HepG2 (cell line): ENCODE data around the gene SMIM41. TPM values are rescaled to one million over a fixed set of nuclear protein-coding genes. Genes with fewer than 3 reads are reported as not detected.
A peak's percentile ranks its signal among the peaks of the same experiment; 100 is the strongest.

Source experiments
- ATF2 ChIP-seq: sonication (generic); formaldehyde crosslinking; IDR thresholded peaks from 2 replicates; pipeline ENCODE4 v1.4.0; 2020; ENCODE audit warnings: missing genetic modification reagents
- CBFB ChIP-seq: sonication (generic); formaldehyde crosslinking; IDR thresholded peaks from 2 replicates; pipeline ENCODE4 v1.4.0; 2020; ENCODE audit warnings: missing genetic modification reagents
- CCDC6 ChIP-seq: sonication (generic); formaldehyde crosslinking; IDR thresholded peaks from 2 replicates; pipeline ENCODE4 v1.8.1; 2022; ENCODE audit warnings: mild to moderate bottlenecking, missing genetic modification reagents, moderate library complexity
- CEBPB ChIP-seq: IDR thresholded peaks from 2 replicates; pipeline ENCODE4 v1.6.1; 2011; ENCODE audit warnings: low read depth, low read length, improper control_type of control experiment, borderline replicate concordance
- ETV6 ChIP-seq: sonication (generic); formaldehyde crosslinking; conservative IDR thresholded peaks from 2 replicates; pipeline ENCODE4 v1.4.0; 2020; ENCODE audit warnings: missing genetic modification reagents
- HDAC1 ChIP-seq: sonication (generic); formaldehyde crosslinking; IDR thresholded peaks from 2 replicates; pipeline ENCODE4 v1.5.1; 2020; ENCODE audit warnings: mild to moderate bottlenecking, missing genetic modification reagents
- HIVEP1 ChIP-seq: sonication (generic); formaldehyde crosslinking; IDR thresholded peaks from 2 replicates; pipeline ENCODE4 v1.4.0; 2020; ENCODE audit warnings: mild to moderate bottlenecking, missing genetic modification reagents
- JUND ChIP-seq: sonication (generic); formaldehyde crosslinking; IDR thresholded peaks from 2 replicates; pipeline ENCODE4 v1.8.0; 2022; ENCODE audit warnings: mild to moderate bottlenecking, missing genetic modification reagents
- MXI1 ChIP-seq: IDR thresholded peaks from 3 replicates; pipeline ENCODE4 v1.6.1; 2012; ENCODE audit warnings: low read depth, low read length, inconsistent platforms, borderline replicate concordance
- NCOR1 ChIP-seq: fragments of 200-600 bp; sonication (generic); IDR thresholded peaks from 2 replicates; pipeline ENCODE4 v1.7.0; 2017; ENCODE audit warnings: antibody characterized with exemption, low read length, borderline replicate concordance
- POGZ ChIP-seq: sonication (generic); formaldehyde crosslinking; IDR thresholded peaks from 2 replicates; pipeline ENCODE4 v1.4.0; 2020; ENCODE audit warnings: mild to moderate bottlenecking, missing genetic modification reagents
- POLR2G ChIP-seq: fragments of 200-400 bp; formaldehyde crosslinking; IDR thresholded peaks from 2 replicates; pipeline ENCODE4 v1.6.1; 2018; ENCODE audit warnings: mild to moderate bottlenecking, low read depth, low read length, moderate library complexity
- RFX3 ChIP-seq: IDR thresholded peaks from 2 replicates; pipeline ENCODE4 v1.6.1; 2016; ENCODE audit warnings: missing biosample characterization, missing genetic modification reagents
- ZBTB37 ChIP-seq: sonication (generic); formaldehyde crosslinking; IDR thresholded peaks from 2 replicates; pipeline ENCODE4 v1.4.0; 2020; ENCODE audit warnings: mild to moderate bottlenecking, missing genetic modification reagents
- ZBTB42 ChIP-seq: sonication (generic); formaldehyde crosslinking; IDR thresholded peaks from 2 replicates; pipeline ENCODE4 v1.5.0; 2020; ENCODE audit warnings: mild to moderate bottlenecking, missing genetic modification reagents
- ZEB1 ChIP-seq: IDR thresholded peaks from 2 replicates; pipeline ENCODE4 v1.6.1; 2012; ENCODE audit warnings: mild to moderate bottlenecking, low read depth, inconsistent platforms; ENCODE audit not compliant: insufficient replicate concordance
- ZKSCAN5 ChIP-seq: sonication (generic); formaldehyde crosslinking; IDR thresholded peaks from 2 replicates; pipeline ENCODE4 v1.5.1; 2020; ENCODE audit warnings: mild to moderate bottlenecking, missing genetic modification reagents
- ZNF282 ChIP-seq: fragments of 450-650 bp; IDR thresholded peaks from 2 replicates; pipeline ENCODE4 v1.6.1; 2018; ENCODE audit not compliant: partially characterized antibody
- ZNF362 ChIP-seq: sonication (generic); formaldehyde crosslinking; IDR thresholded peaks from 2 replicates; pipeline ENCODE4 v1.4.0; 2020; ENCODE audit warnings: missing genetic modification reagents, mild to moderate bottlenecking, borderline replicate concordance
- ZNF496 ChIP-seq: sonication (generic); formaldehyde crosslinking; IDR thresholded peaks from 2 replicates; pipeline ENCODE4 v1.8.1; 2023; ENCODE audit warnings: mild to moderate bottlenecking, moderate library complexity, missing genetic modification reagents; ENCODE audit not compliant: insufficient replicate concordance
- ZNF558 ChIP-seq: sonication (generic); formaldehyde crosslinking; IDR thresholded peaks from 2 replicates; pipeline ENCODE4 v1.9.0; 2022; ENCODE audit warnings: mild to moderate bottlenecking, missing genetic modification reagents, borderline replicate concordance
- ZNF674 ChIP-seq: sonication (generic); formaldehyde crosslinking; IDR thresholded peaks from 2 replicates; pipeline ENCODE4 v1.5.0; 2020; ENCODE audit warnings: low read depth, mild to moderate bottlenecking, missing genetic modification reagents
- ZXDC ChIP-seq: sonication (generic); formaldehyde crosslinking; IDR thresholded peaks from 2 replicates; pipeline ENCODE4 v1.5.0; 2020; ENCODE audit warnings: mild to moderate bottlenecking, missing genetic modification reagents
- polyA plus RNA-seq, 8 experiments: library from polyadenylated mRNA; depleted of rRNA in 3 of 8; stranded (reverse) in 7 of 8; unstranded in 1 of 8; fragments of >200 nt; fragmentation: Illumina TruSeq in 4 of 8; extraction: Trizol in 4 of 8; gene quantifications; 2 replicates each; pipeline versions ENCODE4 v1.2.1 to v1.2.3, GENCODE V29; 2011 to 2016; ENCODE audit warnings: low read depth in 4 of 8, missing spikeins in 1 of 8, mixed read lengths in 1 of 8; ENCODE audit not compliant: insufficient read depth in 1 of 8
- total RNA-seq, 5 experiments: library from RNA; depleted of rRNA; stranded (reverse); fragments of >200 nt; fragmentation: Illumina TruSeq; extraction: Trizol; gene quantifications; 2 replicates each; pipeline ENCODE4 v1.2.3, GENCODE V29; 2016; ENCODE audit warnings: low read depth in 1 of 5

The SMIM41 gene
- total and polyA plus RNA-seq, 2 of the 13 experiments (the other 11 are each of a cell fraction or from before 2014, with no cell fraction given) = not detected

- no peak for TF ChIP-seq JUND (CRISPR knock-in tag)
- TF ChIP-seq RFX3 (CRISPR knock-in tag) = no peak
- TF ChIP-seq ZNF674 (CRISPR knock-in tag) = no peak
- TF ChIP-seq POGZ (CRISPR knock-in tag) = no peak; the same call in 1 of the 2 replicates
- TF ChIP-seq ZBTB37 (CRISPR knock-in tag) = no peak
- TF ChIP-seq ZNF362 (CRISPR knock-in tag) = no peak
- no peak for TF ChIP-seq ETV6
- TF ChIP-seq HDAC1 (CRISPR knock-in tag) = 0 out of 2 replicates have a peak, but pooled peaks have one; percentile 49
- no peak for TF ChIP-seq ZNF282
- TF ChIP-seq ZNF496 (CRISPR knock-in tag) = no peak
- peak; percentile 87 for TF ChIP-seq ZEB1
- TF ChIP-seq POLR2G = 0 out of 2 replicates have a peak, but pooled peaks have one; percentile 26
- 0 out of 2 replicates have a peak, but pooled peaks have one; percentile 10 for TF ChIP-seq NCOR1
- TF ChIP-seq ZXDC (CRISPR knock-in tag) = no peak
- TF ChIP-seq ZNF558 (CRISPR knock-in tag) = no peak
- peak; percentile 52; the same call in 1 of the 2 replicates for TF ChIP-seq HIVEP1 (CRISPR knock-in tag)
- TF ChIP-seq ZKSCAN5 (CRISPR knock-in tag) = no peak
- no peak for TF ChIP-seq CBFB (CRISPR knock-in tag)
- TF ChIP-seq ATF2 = 0 out of 2 replicates have a peak, but pooled peaks have one; percentile 24
- peak; percentile 49; the same call in 1 of the 3 replicates for TF ChIP-seq MXI1
- TF ChIP-seq ZBTB42 (CRISPR knock-in tag) = no peak
- TF ChIP-seq CCDC6 (CRISPR knock-in tag) = peak; percentile 76; the same call in 1 of the 2 replicates
- TF ChIP-seq CEBPB = no peak
Observed at GRCh38 chr12:52119398-52120254, 40.1 kb downstream of the SMIM41 start (continued).
